Daoy (cell line): ENCODE measurements around the gene CDH16. TPM values are rescaled to one million over a fixed set of nuclear protein-coding genes. Genes with fewer than 3 reads are reported as not detected.
"Not testable (repeated sequence)": the region's sequence is repeated elsewhere in the genome, so short reads cannot be mapped to it uniquely, and the experiment has no call there.

Source experiments
- DNase-seq: peaks from one replicate; pipeline ENCODE4 v3.0.0-alpha.2; 2015; ENCODE audit warnings: low read depth
- total RNA-seq: library from RNA; depleted of rRNA; stranded (reverse); fragments of >200 nt; shearing (Covaris generic); gene quantifications from 2 replicates; pipeline ENCODE4 v1.2.3, GENCODE V29; 2014

CDH16 gene
- total RNA-seq, 1 experiment from 2014 or later: not detected

- no peak for DNase-seq
Measured at GRCh38 chr16:66898207-66898606, 20.5 kb downstream of the CDH16 start.

GRCh38 chr16:66896682-66897081 lies 22.0 kb downstream of the CDH16 start:
- not testable (repeated sequence) for DNase-seq

GRCh38 chr16:66895999-66896398 lies 22.7 kb downstream of the CDH16 start:
- DNase-seq: no peak

- no peak for DNase-seq
Measured at GRCh38 chr16:66895689-66895979, 23.1 kb downstream of the CDH16 start.

GRCh38 chr16:66894948-66895688 lies 23.6 kb downstream of the CDH16 start:
- DNase-seq: peak; percentile 74

GRCh38 chr16:66894055-66894454 lies 24.6 kb downstream of the CDH16 start:
- no peak for DNase-seq

- no peak for DNase-seq
Measured at GRCh38 chr16:66891797-66892196, 26.9 kb downstream of the CDH16 start.

GRCh38 chr16:66891360-66891759 lies 27.3 kb downstream of the CDH16 start:
- no peak for DNase-seq

GRCh38 chr16:66890799-66891198 lies 27.9 kb downstream of the CDH16 start:
- no peak for DNase-seq

- no peak for DNase-seq
Measured at GRCh38 chr16:66889622-66890021, 29.1 kb downstream of the CDH16 start.

- DNase-seq: no peak
Measured at GRCh38 chr16:66888647-66889615, 29.8 kb downstream of the CDH16 start.

GRCh38 chr16:66886914-66887313 lies 31.8 kb downstream of the CDH16 start:
- no peak for DNase-seq

- no peak for DNase-seq
Measured at GRCh38 chr16:66886321-66886720, 32.4 kb downstream of the CDH16 start.

- DNase-seq: no peak
Measured at GRCh38 chr16:66885491-66885890, 33.2 kb downstream of the CDH16 start.

- DNase-seq: no peak
Measured at GRCh38 chr16:66882702-66883101, 36.0 kb downstream of the CDH16 start.

- no peak for DNase-seq
Measured at GRCh38 chr16:66881964-66882508, 36.6 kb downstream of the CDH16 start.

GRCh38 chr16:66881560-66881959 lies 37.1 kb downstream of the CDH16 start:
- DNase-seq: no peak

- DNase-seq: no peak
Measured at GRCh38 chr16:66881014-66881417, 37.7 kb downstream of the CDH16 start.

GRCh38 chr16:66880288-66881013 lies 38.2 kb downstream of the CDH16 start, which contains the start of gene PDP2:
TSS of gene PDP2 (plus strand) at chr16:66880515. CDS start at chr16:66884285, 3,770 bp downstream.
- DNase-seq: peak; percentile 92

- DNase-seq: peak; percentile 19
Measured at GRCh38 chr16:66878067-66878466, 40.6 kb downstream of the CDH16 start.

- DNase-seq: peak; percentile 39
Measured at GRCh38 chr16:66874079-66874775, 44.5 kb downstream of the CDH16 start.
